Lung (tissue), 12 donors: Measurements from ENCODE around the gene DCLK1. TPM values are rescaled to one million over a fixed set of nuclear protein-coding genes. Genes with fewer than 3 reads are reported as not detected.

Experiments used
- ATAC-seq: fragments of 200-7000 bp; cut with Tn5 transposase; one replicate; pipeline ENCODE4 v1.9.1; 2020; ENCODE audit warnings: moderate number of reproducible peaks; ENCODE audit not compliant: insufficient read depth, low FRiP score
- DNase-seq, 3 donors: peaks; one replicate each; pipeline ENCODE4 v3.0.0-alpha.2; 2013 to 2017
- H3K27ac ChIP-seq, 2 donors: one replicate each; pipeline ENCODE4 v1.5.1; 2013; ENCODE audit warnings: mild to moderate bottlenecking in 2 of 2, moderate library complexity in 2 of 2, control low read depth in 1 of 2, inconsistent platforms in 1 of 2, low read depth in 1 of 2, low read length in 1 of 2
- H3K27me3 ChIP-seq, 3 donors: one replicate each; pipeline ENCODE4 v1.5.1; 2013; ENCODE audit warnings: low read length in 2 of 3; ENCODE audit not compliant: control insufficient read depth in 3 of 3, insufficient read depth in 3 of 3
- H3K36me3 ChIP-seq, 4 donors: one replicate each; pipeline ENCODE4 v1.5.1; 2013; ENCODE audit warnings: low read length in 4 of 4, mild to moderate bottlenecking in 1 of 4, moderate library complexity in 1 of 4; ENCODE audit not compliant: control insufficient read depth in 4 of 4, insufficient read depth in 4 of 4
- H3K4me1 ChIP-seq, 5 donors: one replicate each; pipeline ENCODE4 v1.5.1; 2013; ENCODE audit warnings: low read length in 5 of 5, mild to moderate bottlenecking in 2 of 5, moderate library complexity in 1 of 5; ENCODE audit not compliant: control insufficient read depth in 5 of 5, insufficient read depth in 5 of 5
- H3K4me3 ChIP-seq: one replicate; pipeline ENCODE4 v1.5.1; 2013; ENCODE audit warnings: mild to moderate bottlenecking, control low read depth, moderate library complexity
- H3K9ac ChIP-seq, 2 donors: one replicate each; pipeline ENCODE4 v1.5.1; 2013; ENCODE audit warnings: low read length in 2 of 2, control low read depth in 1 of 2; ENCODE audit not compliant: insufficient read depth in 1 of 2
- H3K9me3 ChIP-seq, 4 donors: one replicate each; pipeline ENCODE4 v1.5.1; 2013; ENCODE audit warnings: low read length in 3 of 4, mild to moderate bottlenecking in 1 of 4, moderate library complexity in 1 of 4; ENCODE audit not compliant: control insufficient read depth in 4 of 4, insufficient read depth in 3 of 4
- CTCF ChIP-seq: IDR thresholded peaks from 2 replicates; pipeline ENCODE4 v1.5.1; 2012; ENCODE audit warnings: mild to moderate bottlenecking; ENCODE audit errors: control extremely low read depth, extremely low read depth
- WGBS, 2 donors: extraction: QIAGEN DNeasy Blood & Tissue Kit; methylation state at CpG; one replicate each; pipeline ENCODE4 v1.1.7; 2013; 5-methylcytosine and 5-hydroxymethylcytosine counted together
- polyA plus RNA-seq, 2 donors: library from polyadenylated mRNA; stranded (reverse); fragments of 200-250 nt; gene quantifications; one replicate each; pipeline ENCODE4 v1.2.1, GENCODE V29; 2013
- total RNA-seq, 2 donors: library from RNA; depleted of rRNA in 1 of 2; stranded (reverse); fragments of >200 nt in 1 of 2; gene quantifications; one replicate each; pipeline ENCODE4 v1.2.1, GENCODE V29; 2014 to 2021
- donor health status: control.
- donor health status: control.
- donor health status: Bipolar disorder and iron deficiency.
- donor health status: healthy.
- donor health status: DM: yes; HTN: yes; CAD: no.

The DCLK1 gene
- total and polyA plus RNA-seq, 4 donors = 1.2 to 23.5 (median 7.0) TPM

GRCh38 chr13:35926859-35927530, 204.2 kb downstream of the DCLK1 start:
- H3K27me3 ChIP-seq = no peaks in the 10 kb centered on the region
- peaks cover 0 to 2% (median 0%) of the 10 kb centered on the region in 4 donors for H3K9me3 ChIP-seq
- H3K4me1 ChIP-seq = peaks cover 0 to 9% (median 1%) of the 10 kb centered on the region in 5 donors
- ATAC-seq (no peak), DNase-seq (peak in 2 of 3 donors; percentile 20 to 23)
- 65 to 78% methylated on average over 2 of the region's 2 CpGs for WGBS, 2 donors
- no peak overlapping the region for H3K9ac ChIP-seq
- no peaks in the 10 kb centered on the region for H3K36me3 ChIP-seq
- no peak for TF ChIP-seq CTCF
- no peak overlapping the region for H3K27ac ChIP-seq
- H3K4me3 ChIP-seq = no peak overlapping the region

GRCh38 chr13:35925669-35926068, 205.5 kb downstream of the DCLK1 start:
- ATAC-seq (no peak), DNase-seq (no peak)
- Histone ChIP-seq H3K9ac (no peak overlapping the region), H3K27ac (no peak overlapping the region), H3K4me3 (no peak overlapping the region), H3K9me3 (peaks cover 0 to 2% (median 0%) of the 10 kb centered on the region in 4 donors), H3K4me1 (peaks cover 0 to 9% (median 1%) of the 10 kb centered on the region in 5 donors), H3K36me3 (no peaks in the 10 kb centered on the region), H3K27me3 (no peaks in the 10 kb centered on the region)
- 85 to 86% methylated on average over 3 of the region's 3 CpGs for WGBS, 2 donors
- no peak for TF ChIP-seq CTCF

- H3K27ac ChIP-seq = peak overlapping the region in 1 of 2 donors; percentile 57
- H3K4me3 ChIP-seq = no peak overlapping the region
- ATAC-seq (no peak), DNase-seq (no peak)
- no peaks in the 10 kb centered on the region for H3K36me3 ChIP-seq
- no peak for TF ChIP-seq CTCF
- H3K4me1 ChIP-seq = peaks cover 0 to 9% (median 1%) of the 10 kb centered on the region in 5 donors
- H3K27me3 ChIP-seq = no peaks in the 10 kb centered on the region
- peaks cover 0 to 2% (median 0%) of the 10 kb centered on the region in 4 donors for H3K9me3 ChIP-seq
- H3K9ac ChIP-seq = no peak overlapping the region
- WGBS, 2 donors = 73 to 76% methylated on average over 3 of the region's 3 CpGs
These were observed 207.8 kb downstream of the DCLK1 start for GRCh38 chr13:35923347-35923746.
